Measurements from ENCODE around the gene ATP2B3. TPM values are rescaled to one million over a fixed set of nuclear protein-coding genes. Genes with fewer than 3 reads are reported as not detected.

The ATP2B3 gene
- total RNA-seq, 2 experiments from 2014 or later: not detected

- no peaks in the 10 kb centered on the region for H3K36me3 Mint-ChIP-seq
- H3K27ac Mint-ChIP-seq: no peak overlapping the region
- H3K4me3 Mint-ChIP-seq: no peak overlapping the region
- H3K4me1 Mint-ChIP-seq: peaks cover 3% of the 10 kb centered on the region
- DNase-seq (no peak), ATAC-seq (no peak)
- H3K9me3 Mint-ChIP-seq (ENCODE audit: low read depth): no peaks in the 10 kb centered on the region
- peaks cover 10% of the 10 kb centered on the region for H3K27me3 Mint-ChIP-seq
- CTCF ChIA-PET: interaction anchor here (0.9 kb wide), 1 partner anchor 30 kb away, joined by 3 read pairs; no protein-coding TSS in a partner anchor
These were observed 39.5 kb upstream of the ATP2B3 start for GRCh38 chrX:153477901-153478300.

- ATAC-seq (no peak), DNase-seq (no peak)
- Mint-ChIP-seq H3K4me3 (no peak overlapping the region), H3K27me3 (peaks cover 10% of the 10 kb centered on the region), H3K27ac (no peak overlapping the region), H3K36me3 (no peaks in the 10 kb centered on the region), H3K4me1 (peaks cover 3% of the 10 kb centered on the region), H3K9me3 (ENCODE audit: low read depth) (no peaks in the 10 kb centered on the region)
- CTCF ChIA-PET: no interaction called here
These were observed 38.7 kb upstream of the ATP2B3 start for GRCh38 chrX:153478746-153479145.

GRCh38 chrX:153481043-153481442, 36.4 kb upstream of the ATP2B3 start:
- no peaks in the 10 kb centered on the region for H3K4me1 Mint-ChIP-seq
- DNase-seq (no peak), ATAC-seq (no peak)
- no peaks in the 10 kb centered on the region for H3K9me3 Mint-ChIP-seq (ENCODE audit: low read depth)
- peaks cover 3% of the 10 kb centered on the region for H3K27me3 Mint-ChIP-seq
- H3K27ac Mint-ChIP-seq: no peak overlapping the region
- H3K4me3 Mint-ChIP-seq: no peak overlapping the region
- H3K36me3 Mint-ChIP-seq: no peaks in the 10 kb centered on the region
- CTCF ChIA-PET: no interaction called here

GRCh38 chrX:153482376-153483015, 34.9 kb upstream of the ATP2B3 start:
- DNase-seq: no peak
- ATAC-seq: no peak
- Mint-ChIP-seq H3K4me3 (no peak overlapping the region), H3K27me3 (no peaks in the 10 kb centered on the region), H3K9me3 (ENCODE audit: low read depth) (no peaks in the 10 kb centered on the region), H3K27ac (no peak overlapping the region), H3K36me3 (no peaks in the 10 kb centered on the region), H3K4me1 (no peaks in the 10 kb centered on the region)
- CTCF ChIA-PET: no interaction called here

- no peaks in the 10 kb centered on the region for H3K4me1 Mint-ChIP-seq
- no peaks in the 10 kb centered on the region for H3K27me3 Mint-ChIP-seq
- no peaks in the 10 kb centered on the region for H3K36me3 Mint-ChIP-seq
- no peaks in the 10 kb centered on the region for H3K9me3 Mint-ChIP-seq (ENCODE audit: low read depth)
- CTCF ChIA-PET: interaction anchor here (2.0 kb wide), 1 partner anchor 15 kb away, joined by 4 read pairs; the partner anchor contains the start of gene HAUS7
- ATAC-seq: no peak
- no peak for DNase-seq
- H3K4me3 Mint-ChIP-seq: no peak overlapping the region
- H3K27ac Mint-ChIP-seq: no peak overlapping the region
These were observed 31.9 kb upstream of the ATP2B3 start for GRCh38 chrX:153485396-153486080.

GRCh38 chrX:153486171-153486570, 31.3 kb upstream of the ATP2B3 start:
- H3K27me3 Mint-ChIP-seq: no peaks in the 10 kb centered on the region
- no peaks in the 10 kb centered on the region for H3K36me3 Mint-ChIP-seq
- H3K9me3 Mint-ChIP-seq (ENCODE audit: low read depth): no peaks in the 10 kb centered on the region
- ATAC-seq (no peak), DNase-seq (no peak)
- no peak overlapping the region for H3K4me3 Mint-ChIP-seq
- no peaks in the 10 kb centered on the region for H3K4me1 Mint-ChIP-seq
- CTCF ChIA-PET: no interaction called here
- H3K27ac Mint-ChIP-seq: no peak overlapping the region

GRCh38 chrX:153487590-153488071, 29.8 kb upstream of the ATP2B3 start:
- ATAC-seq (no peak), DNase-seq (no peak)
- H3K4me3 Mint-ChIP-seq: no peak overlapping the region
- no peaks in the 10 kb centered on the region for H3K27me3 Mint-ChIP-seq
- no peaks in the 10 kb centered on the region for H3K4me1 Mint-ChIP-seq
- no peaks in the 10 kb centered on the region for H3K36me3 Mint-ChIP-seq
- no peaks in the 10 kb centered on the region for H3K9me3 Mint-ChIP-seq (ENCODE audit: low read depth)
- H3K27ac Mint-ChIP-seq: no peak overlapping the region
- CTCF ChIA-PET: no interaction called here

GRCh38 chrX:153488231-153488914, 29.1 kb upstream of the ATP2B3 start:
- H3K36me3 Mint-ChIP-seq: no peaks in the 10 kb centered on the region
- H3K27me3 Mint-ChIP-seq: no peaks in the 10 kb centered on the region
- H3K4me3 Mint-ChIP-seq: no peak overlapping the region
- CTCF ChIA-PET: no interaction called here
- no peak overlapping the region for H3K27ac Mint-ChIP-seq
- H3K4me1 Mint-ChIP-seq: no peaks in the 10 kb centered on the region
- DNase-seq (no peak), ATAC-seq (no peak)
- no peaks in the 10 kb centered on the region for H3K9me3 Mint-ChIP-seq (ENCODE audit: low read depth)

- H3K36me3 Mint-ChIP-seq: no peaks in the 10 kb centered on the region
- H3K4me1 Mint-ChIP-seq: no peaks in the 10 kb centered on the region
- H3K27me3 Mint-ChIP-seq: no peaks in the 10 kb centered on the region
- no peaks in the 10 kb centered on the region for H3K9me3 Mint-ChIP-seq (ENCODE audit: low read depth)
- H3K27ac Mint-ChIP-seq: no peak overlapping the region
- H3K4me3 Mint-ChIP-seq: no peak overlapping the region
- CTCF ChIA-PET: interaction anchor here (1.8 to 2.9 kb wide), 2 partner anchors 17 to 20 kb away, joined by 8 to 12 read pairs; partner anchors contain the start of gene HAUS7
- ATAC-seq (no peak), DNase-seq (no peak)
These were observed 27.1 kb upstream of the ATP2B3 start for GRCh38 chrX:153490217-153490930.

GRCh38 chrX:153491351-153491914, 26.0 kb upstream of the ATP2B3 start:
- DNase-seq: no peak
- no peaks in the 10 kb centered on the region for H3K4me1 Mint-ChIP-seq
- no peaks in the 10 kb centered on the region for H3K9me3 Mint-ChIP-seq (ENCODE audit: low read depth)
- CTCF ChIA-PET: interaction anchor here (0.6 to 2.9 kb wide), 3 partner anchors 16 to 38 kb away, joined by 3 to 12 read pairs (median 8); partner anchors contain the start of gene HAUS7
- H3K27me3 Mint-ChIP-seq: no peaks in the 10 kb centered on the region
- H3K4me3 Mint-ChIP-seq: no peak overlapping the region
- no peak overlapping the region for H3K27ac Mint-ChIP-seq
- ATAC-seq: no peak
- H3K36me3 Mint-ChIP-seq: no peaks in the 10 kb centered on the region

GRCh38 chrX:153491918-153492317, 25.5 kb upstream of the ATP2B3 start:
- CTCF ChIA-PET: interaction anchor here (0.6 to 2.9 kb wide), 2 partner anchors 21 to 39 kb away, joined by 3 to 12 read pairs; partner anchors contain the start of gene HAUS7
- no peaks in the 10 kb centered on the region for H3K4me1 Mint-ChIP-seq
- no peak overlapping the region for H3K27ac Mint-ChIP-seq
- no peak overlapping the region for H3K4me3 Mint-ChIP-seq
- DNase-seq: no peak
- no peaks in the 10 kb centered on the region for H3K36me3 Mint-ChIP-seq
- H3K27me3 Mint-ChIP-seq: no peaks in the 10 kb centered on the region
- ATAC-seq: no peak
- H3K9me3 Mint-ChIP-seq (ENCODE audit: low read depth): no peaks in the 10 kb centered on the region

- Mint-ChIP-seq H3K36me3 (no peaks in the 10 kb centered on the region), H3K9me3 (ENCODE audit: low read depth) (no peaks in the 10 kb centered on the region), H3K27ac (no peak overlapping the region), H3K4me1 (no peaks in the 10 kb centered on the region), H3K27me3 (no peaks in the 10 kb centered on the region), H3K4me3 (no peak overlapping the region)
- no peak for DNase-seq
- ATAC-seq: no peak
- CTCF ChIA-PET: interaction anchor here (2.9 kb wide), 1 partner anchor 22 kb away, joined by 12 read pairs; the partner anchor contains the start of gene HAUS7
These were observed 24.9 kb upstream of the ATP2B3 start for GRCh38 chrX:153492543-153492942.

GRCh38 chrX:153493085-153493484, 24.4 kb upstream of the ATP2B3 start:
- CTCF ChIA-PET: no interaction called here
- H3K27ac Mint-ChIP-seq: no peak overlapping the region
- ATAC-seq (no peak), DNase-seq (no peak)
- no peaks in the 10 kb centered on the region for H3K27me3 Mint-ChIP-seq
- no peaks in the 10 kb centered on the region for H3K4me1 Mint-ChIP-seq
- H3K36me3 Mint-ChIP-seq: no peaks in the 10 kb centered on the region
- no peaks in the 10 kb centered on the region for H3K9me3 Mint-ChIP-seq (ENCODE audit: low read depth)
- H3K4me3 Mint-ChIP-seq: no peak overlapping the region
